GM19324 (cell line): ENCODE measurements around the gene RPS6KB2.

Experiments used
- ATAC-seq: cut with Tn5 transposase; IDR thresholded peaks from one replicate; pipeline ENCODE4 v1.9.1; 2021; ENCODE audit warnings: mild to moderate bottlenecking, moderate library complexity; ENCODE audit not compliant: unreplicated experiment, low FRiP score

The RPS6KB2 gene

DNA sequence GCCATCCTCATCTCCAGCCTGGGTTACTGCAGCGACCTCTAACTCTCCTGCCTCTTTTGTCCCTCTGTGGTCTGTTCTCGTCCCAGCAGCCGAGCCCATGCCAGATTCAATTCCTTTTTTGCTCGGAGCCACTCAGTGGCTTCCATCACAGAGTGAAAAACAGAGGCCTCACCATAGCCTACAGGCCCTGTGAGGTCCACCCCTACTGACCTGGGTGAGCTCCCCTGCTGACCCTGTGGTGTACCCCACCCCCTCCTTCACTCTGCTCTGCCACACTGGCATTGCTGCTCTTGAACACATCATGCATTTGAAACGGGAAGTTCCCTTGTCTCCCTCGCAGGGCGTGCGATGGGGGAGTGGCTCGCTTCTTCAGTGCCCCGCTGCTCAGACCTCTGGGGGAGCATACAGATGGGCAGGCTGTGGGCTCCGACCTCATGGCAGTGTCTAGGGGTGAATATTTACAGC lies 56.6 kb downstream of the RPS6KB2 start:
- ATAC-seq = no peak
